ENCODE measurements around the gene BAIAP2. TPM values are rescaled to one million over a fixed set of nuclear protein-coding genes. Genes with fewer than 3 reads are reported as not detected.
A peak's percentile ranks its signal among the peaks of the same experiment; 100 is the strongest.

Gene BAIAP2
- total and polyA plus RNA-seq, 2 of the 13 experiments (the other 11 are each of a cell fraction or from before 2014, with no cell fraction given) = 22.5 to 24.0 TPM

GRCh38 chr17:81163703-81164370 lies 128.9 kb downstream of the BAIAP2 start:
- ChIA-PET CTCF (ENCODE audit: low intra/inter-chr PET ratio, low total read pairs) (no interaction called here), POLR2A (interaction anchor here (0.8 to 1.8 kb wide), 4 partner anchors 11 to 59 kb away, joined by 3 to 7 read pairs (median 4); partner anchors contain the start of gene CEP131)
- 93% methylated on average over 5 of the region's 15 CpGs for WGBS (ENCODE audit: low lambda C conversion rate)
- Histone ChIP-seq H3K4me1 (ENCODE audit: insufficient read depth, low read length) (peaks cover 39% of the 10 kb centered on the region), H3K36me3 (replicated peaks in 1 of 2; ENCODE audit: control insufficient read depth in 1 of 2, insufficient read depth in 2 of 2, low read length in 2 of 2) (no peaks in the 10 kb centered on the region), H3K27ac (ENCODE audit: extremely low read length, insufficient read depth, low read length) (peak overlapping the region; percentile 78), H4K20me1 (ENCODE audit: insufficient read depth, low read length) (no peaks in the 10 kb centered on the region), H2AFZ (ENCODE audit: low read length) (no peak overlapping the region), H3K4me2 (ENCODE audit: low read depth, low read length) (peak overlapping the region; percentile 86; the same call in 1 of the 2 replicates), H3K27me3 (ENCODE audit: control insufficient read depth in 1 of 2, insufficient read depth in 2 of 2, low read length in 2 of 2) (no peaks in the 10 kb centered on the region), H3K9ac (ENCODE audit: insufficient read depth, low read depth, low read length) (0 out of 2 replicates have a peak overlapping the region, but pooled peaks have one; percentile 86), H3K4me3 (replicated peaks in 1 of 3; ENCODE audit: insufficient read depth in 1 of 3, low read depth in 2 of 3, low read length in 3 of 3) (peak overlapping the region in 2 of 3 experiments; percentile 95; a peak in 2 of 6 replicates), H3K79me2 (ENCODE audit: insufficient read depth, low read length) (no peaks in the 10 kb centered on the region), H3K9me3 (ENCODE audit: low read length) (no peaks in the 10 kb centered on the region)
- in situ Hi-C loops (cut with HindIII; ENCODE audit: extremely low pct_ligation_motif_present, low pct_unique_long_range_greater_than_20kb) = no loop called here
- no peak for FAIRE-seq
- ATAC-seq = no peak
- BruUV-seq (replicated peaks) = no TSS peak
- DNase-seq (ENCODE audit: low spot score) = no peak
- intact Hi-C loops (cut with micrococcal nuclease; ENCODE audit: unreplicated experiment) = no loop called here
- TF ChIP-seq ZMAT3 (CRISPR knock-in tag; conservative IDR thresholded peaks at IDR 0.05) (no peak), ZBTB33 (CRISPR knock-in tag; IDR thresholded peaks at IDR 0.05) (peak; percentile 59), HNRNPL (IDR thresholded peaks at IDR 0.05; ENCODE audit: low read depth, low read length) (0 out of 2 replicates have a peak, but pooled peaks have one; percentile 30), ZNF674 (CRISPR knock-in tag; IDR thresholded peaks at IDR 0.05; ENCODE audit: low read depth) (no peak), SOX13 (IDR thresholded peaks at IDR 0.05) (no peak), SOX13 (CRISPR knock-in tag; conservative IDR thresholded peaks at IDR 0.05 in 1 of 2, IDR thresholded peaks at IDR 0.05 in 1 of 2) (no peak), ZSCAN30 (CRISPR knock-in tag; IDR thresholded peaks at IDR 0.05) (no peak), ADNP (CRISPR knock-in tag; IDR thresholded peaks at IDR 0.05) (peak; percentile 43; the same call in 1 of the 2 replicates), ISL2 (CRISPR knock-in tag; IDR thresholded peaks at IDR 0.05) (no peak), KLF9 (CRISPR knock-in tag; IDR thresholded peaks at IDR 0.05; ENCODE audit: low read depth) (no peak), MXD4 (CRISPR knock-in tag; IDR thresholded peaks at IDR 0.05) (no peak), HNF4A (CRISPR knock-in tag; IDR thresholded peaks at IDR 0.05) (no peak), ZNF746 (CRISPR knock-in tag; IDR thresholded peaks at IDR 0.05) (no peak), ZNF629 (CRISPR knock-in tag; conservative IDR thresholded peaks at IDR 0.05) (peak; percentile 96), MEIS1 (CRISPR knock-in tag; IDR thresholded peaks at IDR 0.05; ENCODE audit: borderline replicate concordance) (no peak), ZSCAN31 (CRISPR knock-in tag; IDR thresholded peaks at IDR 0.05; ENCODE audit: low read depth) (no peak), ZNF362 (CRISPR knock-in tag; IDR thresholded peaks at IDR 0.05; ENCODE audit: borderline replicate concordance) (0 out of 2 replicates have a peak, but pooled peaks have one; percentile 6), SRF (IDR thresholded peaks at IDR 0.05; ENCODE audit: low read depth, low read length) (no peak)
- TF ChIP-seq, protein P1, sequence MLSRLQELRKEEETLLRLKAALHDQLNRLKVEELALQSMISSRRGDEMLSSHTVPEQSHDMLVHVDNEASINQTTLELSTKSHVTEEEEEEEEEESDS (CRISPR knock-in tag; IDR thresholded peaks at IDR 0.05; ENCODE audit: borderline replicate concordance) = no peak
